AG04449 (cell line): ENCODE measurements around the gene PCMTD2.

Experiments
- CTCF ChIA-PET: fragments of 350-600 bp; formaldehyde crosslinking; extraction: SDS; loops from one replicate; lab custom pipeline; 2021; ENCODE audit warnings: antibody characterized with exemption; lab: Yijun Ruan, JAX
- POLR2A ChIA-PET: fragments of 400-600, 350-600 bp; formaldehyde crosslinking; extraction: SDS; loops from one replicate; lab custom pipeline; 2020; ENCODE audit warnings: antibody characterized with exemption, inconsistent platforms; lab: Yijun Ruan, JAX
- DNase-seq: peaks from one replicate; pipeline ENCODE4 v3.0.0-alpha.2; 2010; ENCODE audit warnings: low read depth, low spot score
- H3K4me3 ChIP-seq: 2 replicates; pipeline ENCODE4 v1.5.1; 2011; ENCODE audit warnings: low read depth, mild to moderate bottlenecking, control low read depth, low read length
- TF ChIP-seq, protein P1 (sequence below): IDR thresholded peaks from one replicate; pipeline ENCODE4 v1.5.1; 2011; ENCODE audit warnings: mild to moderate bottlenecking, moderate library complexity, low read length, control low read depth, inconsistent platforms; ENCODE audit not compliant: insufficient read depth; ENCODE audit errors: missing control alignments

Gene PCMTD2

DNA sequence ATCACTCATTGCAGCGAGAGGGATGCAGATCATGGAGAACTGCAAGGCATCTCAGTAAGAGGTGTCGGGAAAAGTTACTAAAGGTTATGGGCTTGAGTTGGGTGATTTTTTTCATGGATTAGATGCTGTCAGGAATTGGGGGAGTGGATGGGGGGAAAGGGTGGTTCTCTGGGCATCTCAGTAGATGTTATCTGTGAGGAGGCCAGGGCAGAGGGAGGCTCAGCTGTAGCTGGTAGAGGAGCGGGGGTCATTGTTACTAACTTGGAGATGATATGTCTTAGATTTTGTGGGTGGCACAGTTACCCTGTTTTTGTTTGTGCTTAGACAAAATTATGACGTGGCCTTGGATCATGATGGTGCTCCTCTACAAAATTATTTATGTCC is 2.6 kb upstream of the PCMTD2 start:
- TF ChIP-seq, protein P1, sequence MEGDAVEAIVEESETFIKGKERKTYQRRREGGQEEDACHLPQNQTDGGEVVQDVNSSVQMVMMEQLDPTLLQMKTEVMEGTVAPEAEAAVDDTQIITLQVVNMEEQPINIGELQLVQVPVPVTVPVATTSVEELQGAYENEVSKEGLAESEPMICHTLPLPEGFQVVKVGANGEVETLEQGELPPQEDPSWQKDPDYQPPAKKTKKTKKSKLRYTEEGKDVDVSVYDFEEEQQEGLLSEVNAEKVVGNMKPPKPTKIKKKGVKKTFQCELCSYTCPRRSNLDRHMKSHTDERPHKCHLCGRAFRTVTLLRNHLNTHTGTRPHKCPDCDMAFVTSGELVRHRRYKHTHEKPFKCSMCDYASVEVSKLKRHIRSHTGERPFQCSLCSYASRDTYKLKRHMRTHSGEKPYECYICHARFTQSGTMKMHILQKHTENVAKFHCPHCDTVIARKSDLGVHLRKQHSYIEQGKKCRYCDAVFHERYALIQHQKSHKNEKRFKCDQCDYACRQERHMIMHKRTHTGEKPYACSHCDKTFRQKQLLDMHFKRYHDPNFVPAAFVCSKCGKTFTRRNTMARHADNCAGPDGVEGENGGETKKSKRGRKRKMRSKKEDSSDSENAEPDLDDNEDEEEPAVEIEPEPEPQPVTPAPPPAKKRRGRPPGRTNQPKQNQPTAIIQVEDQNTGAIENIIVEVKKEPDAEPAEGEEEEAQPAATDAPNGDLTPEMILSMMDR = no peak
- DNase-seq = no peak
- H3K4me3 ChIP-seq = no peak overlapping the region
- ChIA-PET POLR2A (no interaction called here), CTCF (no interaction called here)

DNA sequence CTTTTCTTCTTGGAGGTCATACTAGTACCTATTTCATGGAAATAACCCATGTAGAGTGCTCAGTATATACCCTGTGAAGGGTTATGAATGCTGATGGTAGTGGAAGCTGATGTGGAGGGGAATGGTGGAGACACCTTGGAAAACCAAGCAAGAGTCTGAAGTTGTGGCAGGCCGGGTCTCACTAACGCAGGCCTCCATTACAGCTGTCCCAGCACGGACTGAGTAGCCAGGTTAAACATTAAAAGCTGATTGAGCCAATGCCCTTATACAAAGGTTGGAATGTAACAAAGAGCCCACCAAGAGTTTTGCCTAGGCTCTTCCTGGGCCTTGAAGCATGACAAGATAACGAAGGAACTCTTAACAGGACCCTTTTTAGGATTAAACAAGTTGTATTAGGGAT is 2.1 kb upstream of the PCMTD2 start:
- H3K4me3 ChIP-seq = no peak overlapping the region
- DNase-seq = no peak
- ChIA-PET CTCF (no interaction called here), POLR2A (no interaction called here)
- TF ChIP-seq, protein P1 = no peak

DNA sequence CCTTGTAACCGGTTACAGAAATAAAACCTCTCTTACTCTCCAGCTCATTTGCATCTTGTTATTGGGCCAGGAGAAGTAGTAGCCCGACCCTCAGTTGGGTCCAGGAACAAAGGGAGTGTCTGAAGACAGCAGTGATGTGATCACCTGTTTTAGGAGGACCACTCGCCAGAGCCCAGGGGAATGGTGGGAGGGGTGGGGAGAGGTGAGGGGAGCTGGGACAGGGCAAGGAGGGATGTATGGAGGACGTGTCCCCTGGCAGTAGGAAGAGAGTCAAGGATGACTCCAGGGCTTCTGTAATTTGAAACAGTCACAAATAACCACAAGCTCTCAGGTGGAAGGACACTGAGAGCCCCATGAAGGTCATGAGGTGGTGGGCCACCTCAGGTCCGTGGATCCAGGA is 1.4 kb upstream of the PCMTD2 start:
- CTCF ChIA-PET = no interaction called here
- DNase-seq = no peak
- TF ChIP-seq, protein P1 = no peak
- H3K4me3 ChIP-seq = no peak overlapping the region
- POLR2A ChIA-PET = no interaction called here

DNA sequence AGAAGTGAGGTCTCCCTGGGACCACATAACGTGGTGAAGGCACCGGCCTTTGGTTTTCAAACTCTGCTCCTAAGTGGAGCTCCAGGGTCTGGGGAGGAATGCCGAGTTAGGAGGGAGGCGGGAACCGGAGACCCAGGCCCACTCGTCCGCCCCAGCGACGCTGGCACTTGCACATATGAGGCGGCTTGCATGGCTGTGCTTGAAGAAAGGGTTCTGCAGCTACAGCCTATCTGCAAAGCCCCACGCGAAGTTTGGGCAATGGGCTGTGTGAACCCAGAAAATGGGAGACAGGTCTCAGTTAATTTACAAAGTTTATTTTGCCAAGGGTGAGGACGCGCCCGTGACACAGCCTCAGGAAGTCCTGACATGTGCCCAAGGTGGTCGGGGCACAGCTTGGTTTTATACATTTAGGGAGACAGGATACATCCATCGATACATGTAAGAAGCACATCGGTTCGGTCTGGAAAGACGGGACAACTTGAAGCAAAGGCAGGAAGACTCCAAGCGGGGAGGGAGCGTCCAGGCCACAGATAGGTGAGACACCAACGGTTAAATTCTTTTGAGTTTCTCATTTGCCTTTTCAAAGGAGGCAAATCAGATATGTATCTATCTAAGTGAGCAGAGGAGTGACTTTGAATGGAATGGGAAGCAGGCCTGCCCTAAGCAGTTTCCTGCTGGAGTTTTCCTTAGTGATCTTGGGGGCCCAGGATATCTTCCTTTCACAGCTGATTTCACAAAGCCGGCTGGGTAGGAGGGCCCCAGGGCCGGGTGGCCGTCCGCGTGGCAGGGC is 782 bp upstream of the PCMTD2 start:
- ChIA-PET POLR2A (interaction anchor here (1.0 to 2.1 kb wide), 2 partner anchors 20 to 30 kb away, joined by 5 to 8 read pairs; no protein-coding TSS in a partner anchor), CTCF (interaction anchor here (1.0 kb wide), 1 partner anchor 133 kb away, joined by 3 read pairs; no protein-coding TSS in a partner anchor)
- peak overlapping the region; percentile 74 for H3K4me3 ChIP-seq
- TF ChIP-seq, protein P1 = no peak
- no peak for DNase-seq

DNA sequence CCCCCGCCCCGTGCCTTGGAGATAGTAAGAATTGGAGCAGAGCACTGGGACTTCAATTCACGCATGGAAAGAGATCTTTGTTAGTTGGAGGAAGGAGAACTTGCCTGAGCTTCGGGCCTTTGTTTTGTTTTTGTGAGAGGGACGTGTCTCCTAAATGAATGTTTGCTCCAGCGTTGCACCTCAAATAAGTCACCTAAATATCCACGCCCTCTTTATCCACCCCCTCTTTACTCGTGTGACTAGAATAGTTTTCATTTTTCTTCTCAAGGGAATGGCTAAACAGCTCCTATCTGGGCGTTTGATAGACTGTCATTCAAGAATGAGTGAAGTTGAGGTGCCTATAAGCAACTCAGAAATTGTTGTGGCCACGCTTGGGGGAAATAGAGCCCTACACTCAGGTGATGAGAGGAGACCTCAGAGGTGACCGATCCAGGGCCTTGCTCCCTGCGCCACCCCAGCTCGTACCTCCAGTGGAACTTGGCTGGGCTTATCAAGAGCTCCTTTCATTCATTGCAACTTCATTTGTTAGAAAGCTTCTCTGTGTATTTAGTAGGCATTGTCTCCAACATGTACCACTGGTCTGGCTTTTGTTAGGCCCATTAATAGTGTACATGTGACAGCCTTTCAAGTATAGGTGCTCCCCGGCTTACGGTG is 861 bp downstream of the PCMTD2 start:
- ChIA-PET CTCF (interaction anchor here (0.5 to 0.8 kb wide), 2 partner anchors 14 to 33 kb away, joined by 3 read pairs; no protein-coding TSS in a partner anchor), POLR2A (interaction anchor here (1.0 to 2.1 kb wide), 2 partner anchors 18 to 32 kb away, joined by 5 to 8 read pairs; no protein-coding TSS in a partner anchor)
- TF ChIP-seq, protein P1 = no peak
- H3K4me3 ChIP-seq = peak overlapping the region; percentile 74
- no peak for DNase-seq
